HEK293 (cell line): ENCODE results near the gene ASTN2.

Source experiments
- CTCF ChIA-PET: fragments of 350-600 bp; formaldehyde crosslinking; extraction: SDS; loops from one replicate; lab custom pipeline; 2021; ENCODE audit warnings: antibody characterized with exemption; lab: Yijun Ruan, JAX
- POLR2A ChIA-PET: fragments of 300-600 bp; formaldehyde crosslinking; extraction: SDS; loops from one replicate; lab custom pipeline; 2020; ENCODE audit warnings: antibody characterized with exemption, inconsistent platforms; lab: Yijun Ruan, JAX
- H3K27ac ChIP-seq: fragments of 200-500 bp; sonication (Bioruptor generic); 2 replicates; pipeline ENCODE4 v1.5.1; 2014; ENCODE audit warnings: low read depth, low read length, control low read depth, inconsistent platforms; ENCODE audit errors: extremely low read depth
- H3K36me3 ChIP-seq, 2 experiments: fragments of 200-500 bp in 1 of 2; sonication (Bioruptor generic) in 1 of 2; 1 replicate in 1 of 2; 2 replicates in 1 of 2; pipeline ENCODE4 v1.5.1; 2014 to 2017; ENCODE audit warnings: inconsistent platforms in 2 of 2, low read length in 2 of 2; ENCODE audit not compliant: control insufficient read depth in 2 of 2, insufficient read depth in 1 of 2
- H3K4me1 ChIP-seq: fragments of 200-500 bp; sonication (Bioruptor generic); 2 replicates; pipeline ENCODE4 v1.5.1; 2014; ENCODE audit warnings: mild to moderate bottlenecking, low read length, inconsistent platforms; ENCODE audit not compliant: control insufficient read depth, insufficient read depth
- H3K4me3 ChIP-seq: 2 replicates; pipeline ENCODE4 v1.5.1; 2011; ENCODE audit warnings: low read depth, mild to moderate bottlenecking, control low read depth, low read length, moderate library complexity
- H3K9me3 ChIP-seq: fragments of 200-500 bp; sonication (Bioruptor generic); 2 replicates; pipeline ENCODE4 v1.5.1; 2014; ENCODE audit warnings: low read depth, low read length, inconsistent platforms; ENCODE audit not compliant: control insufficient read depth, insufficient read depth
- EGR2 ChIP-seq: fragments of 450-650 bp; formaldehyde crosslinking; IDR thresholded peaks from 2 replicates; pipeline ENCODE4 v1.5.1; 2016; ENCODE audit warnings: low read depth, missing biosample characterization, missing genetic modification characterization
- GLI2 ChIP-seq: fragments of 450-650 bp; formaldehyde crosslinking; IDR thresholded peaks from 2 replicates; pipeline ENCODE4; 2017; ENCODE audit warnings: missing biosample characterization, missing genetic modification characterization, low read depth, borderline replicate concordance
- KLF7 ChIP-seq: fragments of 450-650 bp; formaldehyde crosslinking; IDR thresholded peaks from 2 replicates; pipeline ENCODE4 v1.5.1; 2016; ENCODE audit warnings: missing biosample characterization, missing genetic modification characterization, borderline replicate concordance
- PRDM1 ChIP-seq: fragments of 450-650 bp; formaldehyde crosslinking; IDR thresholded peaks from 2 replicates; pipeline ENCODE4; 2016; ENCODE audit warnings: missing biosample characterization, missing genetic modification characterization
- WT1 ChIP-seq: fragments of 450-650 bp; formaldehyde crosslinking; IDR thresholded peaks from 2 replicates; pipeline ENCODE4 v1.5.1; 2016; ENCODE audit warnings: missing biosample characterization, missing genetic modification characterization
- YY2 ChIP-seq: fragments of 450-650 bp; formaldehyde crosslinking; IDR thresholded peaks from 2 replicates; pipeline ENCODE4 v1.5.1; 2016; ENCODE audit warnings: missing biosample characterization, missing genetic modification characterization
- ZFP69B ChIP-seq: fragments of 450-650 bp; formaldehyde crosslinking; IDR thresholded peaks from 2 replicates; pipeline ENCODE4 v1.5.1; 2016; ENCODE audit warnings: missing biosample characterization, missing genetic modification characterization
- ZNF10 ChIP-seq: fragments of 450-650 bp; formaldehyde crosslinking; IDR thresholded peaks from 2 replicates; pipeline ENCODE4 v1.5.1; 2017; ENCODE audit warnings: missing biosample characterization, missing genetic modification characterization
- ZNF114 ChIP-seq: fragments of 450-650 bp; formaldehyde crosslinking; IDR thresholded peaks from 2 replicates; pipeline ENCODE4 v1.5.0; 2017; ENCODE audit warnings: missing biosample characterization, missing genetic modification characterization
- ZNF23 ChIP-seq: fragments of 450-650 bp; formaldehyde crosslinking; IDR thresholded peaks from 2 replicates; pipeline ENCODE4 v1.5.1; 2016; ENCODE audit warnings: missing biosample characterization, missing genetic modification characterization, borderline replicate concordance
- ZNF239 ChIP-seq: fragments of 450-650 bp; formaldehyde crosslinking; IDR thresholded peaks from 2 replicates; pipeline ENCODE4 v1.5.1; 2016; ENCODE audit warnings: missing biosample characterization, missing genetic modification characterization
- ZNF248 ChIP-seq: fragments of 450-650 bp; formaldehyde crosslinking; IDR thresholded peaks from 2 replicates; pipeline ENCODE4 v1.5.1; 2017; ENCODE audit warnings: missing biosample characterization, missing genetic modification characterization
- ZNF391 ChIP-seq: fragments of 450-650 bp; formaldehyde crosslinking; IDR thresholded peaks from 2 replicates; pipeline ENCODE4 v1.5.1; 2016; ENCODE audit warnings: low read depth, missing biosample characterization, missing genetic modification characterization, borderline replicate concordance
- ZNF423 ChIP-seq: fragments of 450-650 bp; formaldehyde crosslinking; IDR thresholded peaks from 2 replicates; pipeline ENCODE4 v1.5.1; 2016; ENCODE audit warnings: missing biosample characterization, missing genetic modification characterization
- ZNF433 ChIP-seq: fragments of 450-650 bp; formaldehyde crosslinking; IDR thresholded peaks from 2 replicates; pipeline ENCODE4 v1.5.1; 2016; ENCODE audit warnings: missing biosample characterization, missing genetic modification characterization, low read depth
- ZNF510 ChIP-seq: fragments of 450-650 bp; formaldehyde crosslinking; IDR thresholded peaks from 2 replicates; pipeline ENCODE4 v1.5.1; 2018; ENCODE audit warnings: mild to moderate bottlenecking, missing genetic modification characterization, missing biosample characterization; ENCODE audit not compliant: insufficient replicate concordance
- ZNF514 ChIP-seq: fragments of 450-650 bp; formaldehyde crosslinking; IDR thresholded peaks from 2 replicates; pipeline ENCODE4 v1.5.1; 2016; ENCODE audit warnings: missing biosample characterization, missing genetic modification characterization
- ZNF530 ChIP-seq: fragments of 450-650 bp; formaldehyde crosslinking; IDR thresholded peaks from 2 replicates; pipeline ENCODE4 v1.5.1; 2016; ENCODE audit warnings: low read depth, missing biosample characterization, missing genetic modification characterization
- ZNF558 ChIP-seq: fragments of 450-650 bp; formaldehyde crosslinking; IDR thresholded peaks from 2 replicates; pipeline ENCODE4 v1.5.1; 2016; ENCODE audit warnings: missing biosample characterization, missing genetic modification characterization
- ZNF561 ChIP-seq: fragments of 450-650 bp; IDR thresholded peaks from 2 replicates; pipeline ENCODE4 v1.5.1; 2018; ENCODE audit warnings: missing biosample characterization, missing genetic modification characterization, borderline replicate concordance
- ZNF701 ChIP-seq: fragments of 450-650 bp; formaldehyde crosslinking; IDR thresholded peaks from 2 replicates; pipeline ENCODE4 v1.5.1; 2016; ENCODE audit warnings: missing biosample characterization, missing genetic modification characterization
- ZNF791 ChIP-seq: fragments of 450-650 bp; formaldehyde crosslinking; IDR thresholded peaks from 2 replicates; pipeline ENCODE4 v1.5.1; 2016; ENCODE audit warnings: missing biosample characterization, missing genetic modification characterization
- ZNF792 ChIP-seq: fragments of 450-650 bp; formaldehyde crosslinking; IDR thresholded peaks from 2 replicates; pipeline ENCODE4 v1.5.1; 2016; ENCODE audit warnings: missing biosample characterization, missing genetic modification characterization
- ZNF830 ChIP-seq: fragments of 450-650 bp; IDR thresholded peaks from 2 replicates; pipeline ENCODE4 v1.5.0; 2018; ENCODE audit warnings: missing biosample characterization, missing genetic modification characterization, low read depth, mild to moderate bottlenecking, moderate library complexity
- TF ChIP-seq, protein P1 (sequence below): fragments of 450-650 bp; formaldehyde crosslinking; IDR thresholded peaks from 2 replicates; pipeline ENCODE4 v1.5.1; 2016; ENCODE audit warnings: missing biosample characterization, missing genetic modification characterization
- TF ChIP-seq, protein P2 (sequence below): fragments of 450-650 bp; formaldehyde crosslinking; IDR thresholded peaks from 2 replicates; pipeline ENCODE4 v1.5.1; 2017; ENCODE audit warnings: missing biosample characterization, missing genetic modification characterization
- TF ChIP-seq, protein P3 (sequence below): fragments of 450-650 bp; formaldehyde crosslinking; IDR thresholded peaks from 2 replicates; pipeline ENCODE4 v1.5.1; 2017; ENCODE audit warnings: missing biosample characterization, missing genetic modification characterization
- TF ChIP-seq, protein P4 (sequence below): IDR thresholded peaks from 2 replicates; pipeline ENCODE4 v1.6.1; 2011; ENCODE audit warnings: mild to moderate bottlenecking, low read depth, low read length, borderline replicate concordance

ASTN2 gene

DNA sequence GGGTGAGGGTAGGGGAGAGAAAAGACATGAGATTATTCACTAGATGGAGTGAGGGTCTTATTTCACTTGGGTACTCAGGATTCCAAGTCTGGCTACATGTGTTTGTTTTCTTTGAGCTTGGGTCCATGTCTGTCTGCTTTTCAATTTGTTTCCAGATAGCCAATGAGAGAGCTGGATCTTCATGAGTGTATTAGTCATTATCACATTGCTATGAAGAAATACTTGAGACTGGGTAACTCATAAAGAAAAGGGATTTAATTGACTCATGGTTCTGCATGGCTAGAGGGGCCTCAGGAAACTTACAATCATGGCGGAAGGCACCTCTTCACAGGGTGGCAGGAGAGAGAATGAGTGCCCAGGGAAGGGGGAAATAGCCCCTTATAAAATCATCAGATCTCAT, 924.5 kb downstream of the ASTN2 start:
- ChIA-PET CTCF (interaction anchor here (0.6 to 3.2 kb wide), 9 partner anchors 10 to 900 kb away, joined by 3 to 19 read pairs (median 5); no protein-coding TSS in a partner anchor), POLR2A (no interaction called here)
- no peaks in the 10 kb centered on the region for H3K9me3 ChIP-seq
- H3K4me1 ChIP-seq, result no peaks in the 10 kb centered on the region
- no peak overlapping the region for H3K27ac ChIP-seq
- TF ChIP-seq ZNF561 (tag by site-specific recombination) (no peak), ZNF701 (tag by site-specific recombination) (no peak), ZNF391 (tag by site-specific recombination) (no peak), ZNF510 (tag by site-specific recombination) (no peak), ZNF433 (tag by site-specific recombination) (no peak), ZNF10 (tag by site-specific recombination) (no peak), ZNF239 (tag by site-specific recombination) (no peak)
- TF ChIP-seq, protein P1, sequence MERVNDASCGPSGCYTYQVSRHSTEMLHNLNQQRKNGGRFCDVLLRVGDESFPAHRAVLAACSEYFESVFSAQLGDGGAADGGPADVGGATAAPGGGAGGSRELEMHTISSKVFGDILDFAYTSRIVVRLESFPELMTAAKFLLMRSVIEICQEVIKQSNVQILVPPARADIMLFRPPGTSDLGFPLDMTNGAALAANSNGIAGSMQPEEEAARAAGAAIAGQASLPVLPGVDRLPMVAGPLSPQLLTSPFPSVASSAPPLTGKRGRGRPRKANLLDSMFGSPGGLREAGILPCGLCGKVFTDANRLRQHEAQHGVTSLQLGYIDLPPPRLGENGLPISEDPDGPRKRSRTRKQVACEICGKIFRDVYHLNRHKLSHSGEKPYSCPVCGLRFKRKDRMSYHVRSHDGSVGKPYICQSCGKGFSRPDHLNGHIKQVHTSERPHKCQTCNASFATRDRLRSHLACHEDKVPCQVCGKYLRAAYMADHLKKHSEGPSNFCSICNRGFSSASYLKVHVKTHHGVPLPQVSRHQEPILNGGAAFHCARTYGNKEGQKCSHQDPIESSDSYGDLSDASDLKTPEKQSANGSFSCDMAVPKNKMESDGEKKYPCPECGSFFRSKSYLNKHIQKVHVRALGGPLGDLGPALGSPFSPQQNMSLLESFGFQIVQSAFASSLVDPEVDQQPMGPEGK, result no peak
- no peaks in the 10 kb centered on the region for H3K36me3 ChIP-seq
- H3K4me3 ChIP-seq, result no peak overlapping the region

DNA sequence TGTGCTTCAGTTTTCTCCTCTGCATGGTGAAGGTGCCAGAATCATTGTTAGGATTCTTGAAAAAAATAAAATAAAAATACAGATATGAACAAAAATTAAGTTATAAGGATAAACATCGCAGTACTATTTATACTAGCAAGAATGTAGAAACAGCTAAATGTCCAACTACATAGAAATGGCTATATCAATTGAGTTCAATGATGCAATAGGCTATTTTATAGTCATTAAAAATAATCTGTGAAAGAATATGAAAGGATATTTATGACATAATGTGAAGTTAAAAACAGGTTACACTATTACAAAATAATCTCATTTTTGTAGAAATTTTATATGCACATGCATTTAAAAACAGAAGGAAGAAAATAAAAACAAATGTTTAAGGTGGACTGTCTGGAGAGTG, 926.5 kb downstream of the ASTN2 start:
- TF ChIP-seq KLF7 (tag by site-specific recombination), result no peak
- TF ChIP-seq ZNF530 (tag by site-specific recombination), result no peak
- TF ChIP-seq ZNF114 (tag by site-specific recombination), result no peak
- TF ChIP-seq YY2 (tag by site-specific recombination), result no peak
- TF ChIP-seq ZNF248 (tag by site-specific recombination), result no peak
- TF ChIP-seq PRDM1 (tag by site-specific recombination), result no peak
- TF ChIP-seq, protein P2, sequence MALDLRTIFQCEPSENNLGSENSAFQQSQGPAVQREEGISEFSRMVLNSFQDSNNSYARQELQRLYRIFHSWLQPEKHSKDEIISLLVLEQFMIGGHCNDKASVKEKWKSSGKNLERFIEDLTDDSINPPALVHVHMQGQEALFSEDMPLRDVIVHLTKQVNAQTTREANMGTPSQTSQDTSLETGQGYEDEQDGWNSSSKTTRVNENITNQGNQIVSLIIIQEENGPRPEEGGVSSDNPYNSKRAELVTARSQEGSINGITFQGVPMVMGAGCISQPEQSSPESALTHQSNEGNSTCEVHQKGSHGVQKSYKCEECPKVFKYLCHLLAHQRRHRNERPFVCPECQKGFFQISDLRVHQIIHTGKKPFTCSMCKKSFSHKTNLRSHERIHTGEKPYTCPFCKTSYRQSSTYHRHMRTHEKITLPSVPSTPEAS (tag by site-specific recombination), result no peak
- TF ChIP-seq ZNF791, result no peak
- TF ChIP-seq ZNF558, result no peak
- no peak for TF ChIP-seq ZNF423 (tag by site-specific recombination)
- TF ChIP-seq ZNF514 (tag by site-specific recombination), result no peak
- no peak for TF ChIP-seq ZFP69B (tag by site-specific recombination)
- TF ChIP-seq ZNF792, result no peak
- TF ChIP-seq ZNF830 (tag by site-specific recombination), result no peak
- TF ChIP-seq, protein P3, sequence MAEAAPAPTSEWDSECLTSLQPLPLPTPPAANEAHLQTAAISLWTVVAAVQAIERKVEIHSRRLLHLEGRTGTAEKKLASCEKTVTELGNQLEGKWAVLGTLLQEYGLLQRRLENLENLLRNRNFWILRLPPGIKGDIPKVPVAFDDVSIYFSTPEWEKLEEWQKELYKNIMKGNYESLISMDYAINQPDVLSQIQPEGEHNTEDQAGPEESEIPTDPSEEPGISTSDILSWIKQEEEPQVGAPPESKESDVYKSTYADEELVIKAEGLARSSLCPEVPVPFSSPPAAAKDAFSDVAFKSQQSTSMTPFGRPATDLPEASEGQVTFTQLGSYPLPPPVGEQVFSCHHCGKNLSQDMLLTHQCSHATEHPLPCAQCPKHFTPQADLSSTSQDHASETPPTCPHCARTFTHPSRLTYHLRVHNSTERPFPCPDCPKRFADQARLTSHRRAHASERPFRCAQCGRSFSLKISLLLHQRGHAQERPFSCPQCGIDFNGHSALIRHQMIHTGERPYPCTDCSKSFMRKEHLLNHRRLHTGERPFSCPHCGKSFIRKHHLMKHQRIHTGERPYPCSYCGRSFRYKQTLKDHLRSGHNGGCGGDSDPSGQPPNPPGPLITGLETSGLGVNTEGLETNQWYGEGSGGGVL (tag by site-specific recombination), result no peak
- no peak for TF ChIP-seq ZNF23
- TF ChIP-seq WT1 (tag by site-specific recombination), result no peak
- no peak for TF ChIP-seq EGR2 (tag by site-specific recombination)
- TF ChIP-seq, protein P4, sequence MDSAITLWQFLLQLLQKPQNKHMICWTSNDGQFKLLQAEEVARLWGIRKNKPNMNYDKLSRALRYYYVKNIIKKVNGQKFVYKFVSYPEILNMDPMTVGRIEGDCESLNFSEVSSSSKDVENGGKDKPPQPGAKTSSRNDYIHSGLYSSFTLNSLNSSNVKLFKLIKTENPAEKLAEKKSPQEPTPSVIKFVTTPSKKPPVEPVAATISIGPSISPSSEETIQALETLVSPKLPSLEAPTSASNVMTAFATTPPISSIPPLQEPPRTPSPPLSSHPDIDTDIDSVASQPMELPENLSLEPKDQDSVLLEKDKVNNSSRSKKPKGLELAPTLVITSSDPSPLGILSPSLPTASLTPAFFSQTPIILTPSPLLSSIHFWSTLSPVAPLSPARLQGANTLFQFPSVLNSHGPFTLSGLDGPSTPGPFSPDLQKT, result no peak
- no peak for TF ChIP-seq GLI2
- ChIA-PET CTCF (interaction anchor here (0.7 kb wide), 1 partner anchor 43 kb away, joined by 3 read pairs; no protein-coding TSS in a partner anchor), POLR2A (no interaction called here)
- H3K9me3 ChIP-seq, result no peaks in the 10 kb centered on the region
- H3K36me3 ChIP-seq, result no peaks in the 10 kb centered on the region
- no peak overlapping the region for H3K27ac ChIP-seq
- H3K4me1 ChIP-seq, result no peaks in the 10 kb centered on the region
- H3K4me3 ChIP-seq, result no peak overlapping the region
